PFSK-1 (cell line): ENCODE data around the gene BARX1. TPM values are rescaled to one million over a fixed set of nuclear protein-coding genes. Genes with fewer than 3 reads are reported as not detected.

Source experiments
- FOXP2 ChIP-seq: optimal IDR thresholded peaks from 2 replicates; pipeline ENCODE3; 2011; ENCODE audit warnings: borderline replicate concordance, control low read depth, inconsistent platforms; ENCODE audit not compliant: insufficient read depth; ENCODE audit errors: extremely low read length, extremely low read depth
- POLR2AphosphoS5 ChIP-seq: IDR thresholded peaks from 2 replicates; pipeline ENCODE4 v1.6.1; 2012; ENCODE audit warnings: low read depth, mild to moderate bottlenecking, control low read depth, low read length, moderate library complexity
- SIN3A ChIP-seq: IDR thresholded peaks from 2 replicates; pipeline ENCODE4 v1.6.1; 2012; ENCODE audit warnings: mild to moderate bottlenecking, low read length, moderate library complexity, borderline replicate concordance; ENCODE audit not compliant: insufficient read depth
- TAF1 ChIP-seq: IDR thresholded peaks from 2 replicates; pipeline ENCODE4 v1.6.1; 2012; ENCODE audit warnings: low read length, control low read depth, borderline replicate concordance; ENCODE audit not compliant: insufficient read depth
- polyA plus RNA-seq: library from polyadenylated mRNA; unstranded; fragments of >200 nt; gene quantifications from one replicate; pipeline ENCODE4 v1.2.1, GENCODE V29; 2012; ENCODE audit warnings: low read depth, missing spikeins; ENCODE audit not compliant: insufficient read length
- TF ChIP-seq, protein P1 (sequence below), 2 experiments: IDR thresholded peaks; 2 replicates each; pipeline versions ENCODE4 v1.6.1 to v1.8.0; 2011 to 2012; ENCODE audit warnings: low read depth in 2 of 2, low read length in 2 of 2, control low read depth in 1 of 2, inconsistent platforms in 1 of 2, mild to moderate bottlenecking in 1 of 2, moderate library complexity in 1 of 2; ENCODE audit not compliant: insufficient read depth in 1 of 2

BARX1 gene, protein sequence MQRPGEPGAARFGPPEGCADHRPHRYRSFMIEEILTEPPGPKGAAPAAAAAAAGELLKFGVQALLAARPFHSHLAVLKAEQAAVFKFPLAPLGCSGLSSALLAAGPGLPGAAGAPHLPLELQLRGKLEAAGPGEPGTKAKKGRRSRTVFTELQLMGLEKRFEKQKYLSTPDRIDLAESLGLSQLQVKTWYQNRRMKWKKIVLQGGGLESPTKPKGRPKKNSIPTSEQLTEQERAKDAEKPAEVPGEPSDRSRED
- polyA plus RNA-seq, result not detected

DNA sequence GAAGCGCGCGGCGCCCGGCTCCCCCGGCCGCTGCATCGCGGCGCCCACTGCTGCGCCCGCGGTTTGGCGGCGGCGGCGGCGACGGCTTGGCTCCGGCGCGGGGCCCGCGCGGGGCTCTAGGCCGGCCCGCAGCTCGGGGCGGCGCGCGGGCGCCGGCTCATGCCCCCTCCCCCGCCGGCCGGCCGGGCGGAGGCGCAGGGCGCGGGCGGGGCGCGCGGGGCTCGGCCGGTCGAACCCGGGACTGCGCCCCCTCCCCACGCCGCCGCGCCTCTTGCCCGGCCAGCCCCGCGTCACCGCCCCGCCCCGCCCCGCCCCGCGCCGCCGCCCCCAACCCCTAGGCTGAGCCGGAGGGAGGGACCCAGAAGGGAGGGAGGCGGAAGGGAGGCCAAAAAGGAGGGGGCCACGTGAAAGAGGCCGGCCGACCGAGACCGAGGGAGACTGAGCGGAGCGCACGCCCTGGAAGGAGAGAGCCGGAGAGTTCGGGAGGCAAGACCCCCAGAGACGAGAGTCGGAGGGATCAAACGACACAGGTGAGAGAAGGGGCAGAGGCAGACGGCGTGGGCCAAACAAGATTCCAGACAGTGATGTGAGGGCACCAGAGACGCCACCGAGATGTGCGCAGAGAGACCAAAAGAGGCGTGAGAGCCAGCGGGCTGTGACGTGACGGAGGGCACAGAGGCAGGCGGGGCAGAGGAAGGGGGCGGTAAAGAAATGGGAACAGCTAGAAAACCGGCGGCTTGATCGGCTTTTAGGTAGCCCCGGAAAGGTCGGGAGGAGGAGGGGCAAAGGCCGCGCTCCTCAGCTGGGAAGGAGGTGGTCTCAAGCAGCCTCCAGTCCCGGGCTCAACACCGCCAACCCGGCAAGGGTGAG, at the start of gene BARX1:
TSS of gene BARX1 (minus strand) at position 245 of the 870 bp plus-strand sequence. CDS start at position 36, 209 bp downstream.
- TF ChIP-seq TAF1 (no peak), SIN3A (no peak), FOXP2 (no peak), POLR2AphosphoS5 (no peak)
- TF ChIP-seq, protein P1, sequence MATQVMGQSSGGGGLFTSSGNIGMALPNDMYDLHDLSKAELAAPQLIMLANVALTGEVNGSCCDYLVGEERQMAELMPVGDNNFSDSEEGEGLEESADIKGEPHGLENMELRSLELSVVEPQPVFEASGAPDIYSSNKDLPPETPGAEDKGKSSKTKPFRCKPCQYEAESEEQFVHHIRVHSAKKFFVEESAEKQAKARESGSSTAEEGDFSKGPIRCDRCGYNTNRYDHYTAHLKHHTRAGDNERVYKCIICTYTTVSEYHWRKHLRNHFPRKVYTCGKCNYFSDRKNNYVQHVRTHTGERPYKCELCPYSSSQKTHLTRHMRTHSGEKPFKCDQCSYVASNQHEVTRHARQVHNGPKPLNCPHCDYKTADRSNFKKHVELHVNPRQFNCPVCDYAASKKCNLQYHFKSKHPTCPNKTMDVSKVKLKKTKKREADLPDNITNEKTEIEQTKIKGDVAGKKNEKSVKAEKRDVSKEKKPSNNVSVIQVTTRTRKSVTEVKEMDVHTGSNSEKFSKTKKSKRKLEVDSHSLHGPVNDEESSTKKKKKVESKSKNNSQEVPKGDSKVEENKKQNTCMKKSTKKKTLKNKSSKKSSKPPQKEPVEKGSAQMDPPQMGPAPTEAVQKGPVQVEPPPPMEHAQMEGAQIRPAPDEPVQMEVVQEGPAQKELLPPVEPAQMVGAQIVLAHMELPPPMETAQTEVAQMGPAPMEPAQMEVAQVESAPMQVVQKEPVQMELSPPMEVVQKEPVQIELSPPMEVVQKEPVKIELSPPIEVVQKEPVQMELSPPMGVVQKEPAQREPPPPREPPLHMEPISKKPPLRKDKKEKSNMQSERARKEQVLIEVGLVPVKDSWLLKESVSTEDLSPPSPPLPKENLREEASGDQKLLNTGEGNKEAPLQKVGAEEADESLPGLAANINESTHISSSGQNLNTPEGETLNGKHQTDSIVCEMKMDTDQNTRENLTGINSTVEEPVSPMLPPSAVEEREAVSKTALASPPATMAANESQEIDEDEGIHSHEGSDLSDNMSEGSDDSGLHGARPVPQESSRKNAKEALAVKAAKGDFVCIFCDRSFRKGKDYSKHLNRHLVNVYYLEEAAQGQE (IDR thresholded peaks at IDR 0.05; ENCODE audit: insufficient read depth in 1 of 2, low read depth in 2 of 2, low read length in 2 of 2), result no peak

DNA sequence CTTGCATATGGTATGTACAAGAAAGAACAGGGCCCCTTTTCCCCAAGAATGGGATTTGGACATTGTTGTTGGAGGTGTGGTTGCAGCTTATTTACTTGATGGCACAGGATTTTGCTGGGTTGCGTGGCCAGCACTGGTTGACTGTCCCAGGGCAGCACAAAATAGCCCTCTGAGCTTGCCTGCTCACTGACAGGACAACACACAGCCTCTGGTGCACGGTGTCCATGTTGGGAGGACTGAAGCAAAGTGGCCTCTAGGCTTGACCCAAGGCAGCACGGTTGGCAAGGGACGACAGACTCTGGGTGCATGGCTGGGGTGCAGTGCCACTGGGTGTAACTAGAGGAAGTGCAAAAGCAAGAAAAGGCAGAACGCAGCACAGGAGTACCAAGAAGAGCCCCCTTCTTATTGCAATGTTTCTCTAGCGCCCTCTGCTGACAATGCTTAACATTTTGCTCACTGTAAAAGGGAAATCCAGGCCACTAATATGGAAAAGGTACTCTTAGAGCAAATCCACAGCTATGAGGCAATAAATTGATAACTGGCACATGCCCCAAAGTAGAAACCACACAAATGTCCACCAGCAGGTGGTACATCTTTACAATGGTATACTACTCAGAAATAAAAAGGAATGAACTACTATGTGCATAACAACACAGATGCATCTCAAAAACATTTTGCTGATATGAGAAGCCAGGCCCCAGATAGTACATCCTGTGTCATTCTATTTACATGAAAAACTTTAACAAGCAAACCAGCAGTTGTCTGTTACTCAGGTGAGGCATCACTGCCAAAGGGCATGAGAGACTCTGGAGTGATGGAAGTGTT, 47.4 kb upstream of the BARX1 start:
- TF ChIP-seq, protein P1 (IDR thresholded peaks at IDR 0.05; ENCODE audit: insufficient read depth in 1 of 2, low read depth in 2 of 2, low read length in 2 of 2), result no peak
- no peak for TF ChIP-seq SIN3A
- TF ChIP-seq POLR2AphosphoS5, result no peak
- TF ChIP-seq FOXP2, result no peak
- TF ChIP-seq TAF1, result no peak

DNA sequence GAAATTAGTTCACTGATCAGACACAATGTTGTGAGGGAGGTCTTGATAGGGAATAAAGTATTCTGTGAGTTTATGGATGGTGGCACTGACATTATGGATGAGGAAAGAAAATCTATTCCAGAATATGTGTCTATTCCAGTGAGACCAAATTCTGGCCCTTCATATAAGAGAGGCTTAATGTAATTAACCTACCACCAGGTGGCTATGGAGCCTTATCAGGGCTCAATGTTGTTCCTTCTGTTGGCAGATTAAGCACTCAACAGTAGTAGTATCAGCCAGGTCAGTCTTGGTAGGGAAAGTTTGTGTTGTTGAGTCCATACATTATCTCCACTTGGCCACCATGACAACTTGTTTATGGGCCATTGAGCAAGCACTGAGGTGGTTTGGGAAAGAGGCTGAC, 41.7 kb upstream of the BARX1 start:
- TF ChIP-seq POLR2AphosphoS5 (no peak), FOXP2 (no peak), SIN3A (no peak), TAF1 (no peak)
- TF ChIP-seq, protein P1 (IDR thresholded peaks at IDR 0.05; ENCODE audit: insufficient read depth in 1 of 2, low read depth in 2 of 2, low read length in 2 of 2), result no peak

DNA sequence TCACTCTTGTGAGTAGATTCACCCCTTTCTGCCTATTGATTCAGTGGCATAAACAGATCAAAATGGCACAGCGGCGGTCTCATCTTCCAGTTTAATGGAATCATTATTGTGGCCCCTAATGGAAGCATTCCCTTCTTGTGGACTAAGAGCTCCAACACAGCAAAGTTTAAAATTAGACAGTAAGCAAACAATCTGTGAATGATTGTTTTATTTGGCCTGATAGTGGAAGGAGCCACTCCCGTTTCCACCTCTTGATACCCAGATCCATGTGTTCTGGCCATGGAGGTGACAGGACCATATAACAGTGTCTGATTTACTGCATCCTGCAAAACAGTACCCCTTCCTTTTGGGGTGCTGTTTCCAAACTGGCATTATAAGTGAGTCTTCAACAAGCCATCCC, 41.2 kb upstream of the BARX1 start:
- TF ChIP-seq TAF1, result no peak
- TF ChIP-seq FOXP2, result no peak

DNA sequence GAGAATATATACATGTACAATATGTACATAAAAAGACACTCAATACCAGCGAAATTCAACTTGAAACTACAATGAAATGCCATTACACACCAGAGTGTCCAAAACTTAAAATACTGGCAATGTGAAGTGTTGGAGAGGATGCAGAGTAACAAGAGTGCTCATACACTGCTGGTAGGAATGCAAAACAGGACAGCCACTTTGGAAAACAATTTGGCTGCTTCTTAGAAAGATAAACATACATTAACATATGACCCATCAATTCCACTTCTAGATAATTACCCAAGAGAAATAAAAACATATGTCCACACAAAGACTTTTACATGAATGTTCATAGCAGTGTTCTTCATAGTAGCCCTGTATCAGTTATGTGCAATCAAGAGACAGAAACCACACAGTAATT, 39.4 kb upstream of the BARX1 start:
- TF ChIP-seq TAF1, result no peak
- TF ChIP-seq POLR2AphosphoS5, result no peak
- TF ChIP-seq SIN3A, result no peak
- TF ChIP-seq FOXP2, result no peak
- TF ChIP-seq, protein P1 (IDR thresholded peaks at IDR 0.05; ENCODE audit: insufficient read depth in 1 of 2, low read depth in 2 of 2, low read length in 2 of 2), result no peak
